ENCODE measurements around the gene COQ8B. TPM values are rescaled to one million over a fixed set of nuclear protein-coding genes. Genes with fewer than 3 reads are reported as not detected.

The COQ8B gene
- total RNA-seq, 1 experiment from 2014 or later: 35.7 TPM

- Mint-ChIP-seq H3K4me3 (ENCODE audit: unreplicated experiment) (no peak overlapping the region), H3K9me3 (ENCODE audit: unreplicated experiment) (no peaks in the 10 kb centered on the region), H3K27ac (ENCODE audit: unreplicated experiment) (no peak overlapping the region), H3K4me1 (ENCODE audit: low read depth, unreplicated experiment) (no peaks in the 10 kb centered on the region), H3K27me3 (ENCODE audit: insufficient read depth, unreplicated experiment) (no peaks in the 10 kb centered on the region), H3K36me3 (ENCODE audit: insufficient read depth, unreplicated experiment) (peaks cover 13% of the 10 kb centered on the region)
- Histone ChIP-seq H3K27me3 (replicated peaks; ENCODE audit: control insufficient read depth, insufficient read depth, low read length) (no peaks in the 10 kb centered on the region), H3K4me1 (peaks cover 14% of the 10 kb centered on the region), H3K4me3 (ENCODE audit: low read depth, low read length) (no peak overlapping the region), H3K36me3 (ENCODE audit: control insufficient read depth, insufficient read depth, low read length) (0 out of 2 replicates have a peak, but pooled peaks cover 2% of the 10 kb centered on the region), H3K9me3 (no peaks in the 10 kb centered on the region)
- intact Hi-C loops (cut with micrococcal nuclease; ENCODE audit: unreplicated experiment): no loop called here
- ChIA-PET CTCF (no interaction called here), POLR2A (no interaction called here)
- no peak for TF ChIP-seq CTCF (IDR thresholded peaks at IDR 0.05; ENCODE audit: insufficient read depth in 1 of 2, low read depth in 1 of 2, low read length in 1 of 2, severe bottlenecking in 1 of 2, unreplicated experiment in 1 of 2)
- BruUV-seq (replicated peaks): no TSS peak
- no peak for DNase-seq
These were observed 31.1 kb downstream of the COQ8B start for GRCh38 chr19:40685563-40685962.

- no peak overlapping the region for H3K27ac Mint-ChIP-seq (ENCODE audit: unreplicated experiment)
- Histone ChIP-seq H3K4me3 (ENCODE audit: low read depth, low read length) (no peak overlapping the region), H3K36me3 (ENCODE audit: control insufficient read depth, insufficient read depth, low read length) (0 out of 2 replicates have a peak, but pooled peaks cover 2% of the 10 kb centered on the region), H3K27me3 (replicated peaks; ENCODE audit: control insufficient read depth, insufficient read depth, low read length) (no peaks in the 10 kb centered on the region), H3K4me1 (peaks cover 14% of the 10 kb centered on the region), H3K9me3 (no peaks in the 10 kb centered on the region)
- intact Hi-C loops (cut with micrococcal nuclease; ENCODE audit: unreplicated experiment): no loop called here
- no peaks in the 10 kb centered on the region for H3K4me1 Mint-ChIP-seq (ENCODE audit: low read depth, unreplicated experiment)
- TF ChIP-seq CTCF (IDR thresholded peaks at IDR 0.05; ENCODE audit: insufficient read depth in 1 of 2, low read depth in 1 of 2, low read length in 1 of 2, severe bottlenecking in 1 of 2, unreplicated experiment in 1 of 2): no peak
- no peaks in the 10 kb centered on the region for H3K27me3 Mint-ChIP-seq (ENCODE audit: insufficient read depth, unreplicated experiment)
- no peaks in the 10 kb centered on the region for H3K9me3 Mint-ChIP-seq (ENCODE audit: unreplicated experiment)
- CTCF ChIA-PET: no interaction called here
- POLR2A ChIA-PET: no interaction called here
- DNase-seq: no peak
- H3K4me3 Mint-ChIP-seq (ENCODE audit: unreplicated experiment): no peak overlapping the region
- no TSS peak for BruUV-seq (replicated peaks)
- peaks cover 11% of the 10 kb centered on the region for H3K36me3 Mint-ChIP-seq (ENCODE audit: insufficient read depth, unreplicated experiment)
These were observed 31.6 kb downstream of the COQ8B start for GRCh38 chr19:40685016-40685526.

GRCh38 chr19:40684280-40684679, 32.4 kb downstream of the COQ8B start:
- CTCF ChIA-PET: no interaction called here
- intact Hi-C loops (cut with micrococcal nuclease; ENCODE audit: unreplicated experiment): no loop called here
- no TSS peak for BruUV-seq (replicated peaks)
- Mint-ChIP-seq H3K4me1 (ENCODE audit: low read depth, unreplicated experiment) (no peaks in the 10 kb centered on the region), H3K4me3 (ENCODE audit: unreplicated experiment) (no peak overlapping the region), H3K36me3 (ENCODE audit: insufficient read depth, unreplicated experiment) (peaks cover 11% of the 10 kb centered on the region), H3K9me3 (ENCODE audit: unreplicated experiment) (no peaks in the 10 kb centered on the region), H3K27me3 (ENCODE audit: insufficient read depth, unreplicated experiment) (no peaks in the 10 kb centered on the region), H3K27ac (ENCODE audit: unreplicated experiment) (no peak overlapping the region)
- H3K36me3 ChIP-seq (ENCODE audit: control insufficient read depth, insufficient read depth, low read length): 0 out of 2 replicates have a peak, but pooled peaks cover 2% of the 10 kb centered on the region
- H3K9me3 ChIP-seq: no peaks in the 10 kb centered on the region
- POLR2A ChIA-PET: no interaction called here
- DNase-seq: no peak
- H3K4me1 ChIP-seq: peaks cover 7% of the 10 kb centered on the region
- no peaks in the 10 kb centered on the region for H3K27me3 ChIP-seq (replicated peaks; ENCODE audit: control insufficient read depth, insufficient read depth, low read length)
- no peak overlapping the region for H3K4me3 ChIP-seq (ENCODE audit: low read depth, low read length)
- TF ChIP-seq CTCF (IDR thresholded peaks at IDR 0.05; ENCODE audit: insufficient read depth in 1 of 2, low read depth in 1 of 2, low read length in 1 of 2, severe bottlenecking in 1 of 2, unreplicated experiment in 1 of 2): no peak

All from Caco-2 (cell line).